HepG2 (cell line): ENCODE results near the gene ATG2A.

Experiments used
- BHLHE40 ChIP-seq: IDR thresholded peaks from 2 replicates; pipeline ENCODE4 v1.6.1; 2011; ENCODE audit warnings: low read length, improper control_type of control experiment
- CTCF ChIP-seq: sonication (generic); formaldehyde crosslinking; IDR thresholded peaks from 2 replicates; pipeline ENCODE4 v1.5.0; 2020; ENCODE audit warnings: mild to moderate bottlenecking, missing genetic modification reagents, moderate library complexity
- ETV6 ChIP-seq: sonication (generic); formaldehyde crosslinking; conservative IDR thresholded peaks from 2 replicates; pipeline ENCODE4 v1.4.0; 2020; ENCODE audit warnings: missing genetic modification reagents
- HDAC1 ChIP-seq: sonication (generic); formaldehyde crosslinking; IDR thresholded peaks from 2 replicates; pipeline ENCODE4 v1.5.1; 2020; ENCODE audit warnings: mild to moderate bottlenecking, missing genetic modification reagents
- POLR2A ChIP-seq, 2 experiments: IDR thresholded peaks; 2 replicates each; pipeline ENCODE4 v1.6.1; 2011; ENCODE audit warnings: low read depth in 2 of 2, low read length in 2 of 2, mild to moderate bottlenecking in 1 of 2, moderate library complexity in 1 of 2; ENCODE audit not compliant: insufficient read depth in 1 of 2
- TARDBP ChIP-seq: sonication (generic); formaldehyde crosslinking; IDR thresholded peaks from 2 replicates; pipeline ENCODE4 v1.8.0; 2022; ENCODE audit warnings: mild to moderate bottlenecking, missing genetic modification reagents
- ZBTB40 ChIP-seq, 2 experiments: fragments of 450-650 bp in 1 of 2; sonication (generic) in 1 of 2; formaldehyde crosslinking in 1 of 2; IDR thresholded peaks; 2 replicates each; pipeline versions ENCODE4 v1.6.1 to v1.8.0; 2016 to 2022; ENCODE audit warnings: antibody characterized with exemption in 1 of 2, mild to moderate bottlenecking in 1 of 2, missing genetic modification reagents in 1 of 2
- ZNF207 ChIP-seq: fragments of 450-650 bp; IDR thresholded peaks from 2 replicates; pipeline ENCODE4 v1.6.1; 2016; ENCODE audit warnings: antibody characterized with exemption, borderline replicate concordance

GRCh38 chr11:64890522-64890939 is 26.5 kb downstream of the ATG2A start:
- no peak for TF ChIP-seq ZBTB40 (IDR thresholded peaks at IDR 0.05)
- TF ChIP-seq ZBTB40 (CRISPR knock-in tag; IDR thresholded peaks at IDR 0.05) = no peak
- TF ChIP-seq ETV6 (CRISPR knock-in tag) = no peak
- TF ChIP-seq BHLHE40 = no peak
- TF ChIP-seq HDAC1 (CRISPR knock-in tag) = no peak
- no peak for TF ChIP-seq TARDBP (CRISPR knock-in tag)
- TF ChIP-seq POLR2A (IDR thresholded peaks at IDR 0.05; ENCODE audit: insufficient read depth in 1 of 2, low read depth in 2 of 2, low read length in 2 of 2) = no peak
- no peak for TF ChIP-seq CTCF (CRISPR knock-in tag)
- TF ChIP-seq ZNF207 = no peak
